ENCODE measurements around the gene PTPMT1. TPM values are rescaled to one million over a fixed set of nuclear protein-coding genes. Genes with fewer than 3 reads are reported as not detected.

Gene PTPMT1
- total RNA-seq, 1 donor from 2014 or later: 43.6 TPM

GRCh38 chr11:47577460-47578041 is 12.2 kb downstream of the PTPMT1 start:
- Mint-ChIP-seq H3K4me1 (ENCODE audit: unreplicated experiment) (peaks cover 16% of the 10 kb centered on the region), H3K27ac (peak overlapping the region; percentile 99), H3K36me3 (peaks cover 26% of the 10 kb centered on the region), H3K4me3 (peak overlapping the region; percentile 99), H3K9me3 (no peaks in the 10 kb centered on the region), H3K27me3 (no peaks in the 10 kb centered on the region)
- no peak for TF ChIP-seq CTCF (conservative IDR thresholded peaks at IDR 0.05)
- no peak for DNase-seq (ENCODE audit: extremely low spot score, unreplicated experiment)

GRCh38 chr11:47578524-47579494 is 13.4 kb downstream of the PTPMT1 start, which contains the start of the genes KBTBD4 and NDUFS3:
Gene KBTBD4 (minus strand): TSS chr11:47578970. CDS start chr11:47578951, 19 bp downstream.
Gene NDUFS3 (plus strand): TSS chr11:47579074. CDS start chr11:47579092, 18 bp downstream.
- peak within 1 kb of the TSS; percentile 99 for H3K4me3 Mint-ChIP-seq
- peaks cover 16% of the 10 kb centered on the region for H3K4me1 Mint-ChIP-seq (ENCODE audit: unreplicated experiment)
- peak within 1 kb of the TSS; percentile 99 for H3K27ac Mint-ChIP-seq
- H3K36me3 Mint-ChIP-seq: peaks cover 29% of the 10 kb centered on the region
- TF ChIP-seq CTCF (conservative IDR thresholded peaks at IDR 0.05): no peak
- no peaks in the 10 kb centered on the region for H3K9me3 Mint-ChIP-seq
- peak; percentile 92 for DNase-seq (ENCODE audit: extremely low spot score, unreplicated experiment)
- H3K27me3 Mint-ChIP-seq: no peaks in the 10 kb centered on the region

GRCh38 chr11:47583844-47584243 is 18.4 kb downstream of the PTPMT1 start:
- no peaks in the 10 kb centered on the region for H3K9me3 Mint-ChIP-seq
- peaks cover 28% of the 10 kb centered on the region for H3K36me3 Mint-ChIP-seq
- TF ChIP-seq CTCF (conservative IDR thresholded peaks at IDR 0.05): no peak
- H3K4me3 Mint-ChIP-seq: no peak overlapping the region
- peaks cover 6% of the 10 kb centered on the region for H3K4me1 Mint-ChIP-seq (ENCODE audit: unreplicated experiment)
- DNase-seq (ENCODE audit: extremely low spot score, unreplicated experiment): no peak
- H3K27me3 Mint-ChIP-seq: no peaks in the 10 kb centered on the region
- no peak overlapping the region for H3K27ac Mint-ChIP-seq

GRCh38 chr11:47586098-47586855 is 20.9 kb downstream of the PTPMT1 start, which contains the start of gene FAM180B:
Gene FAM180B (plus strand): TSS chr11:47586678. CDS start chr11:47586769, 91 bp downstream.
- H3K9me3 Mint-ChIP-seq: no peaks in the 10 kb centered on the region
- peak within 1 kb of the TSS; percentile 24 for H3K27ac Mint-ChIP-seq
- H3K27me3 Mint-ChIP-seq: no peaks in the 10 kb centered on the region
- H3K4me1 Mint-ChIP-seq (ENCODE audit: unreplicated experiment): peaks cover 5% of the 10 kb centered on the region
- no peak for DNase-seq (ENCODE audit: extremely low spot score, unreplicated experiment)
- no peak for TF ChIP-seq CTCF (conservative IDR thresholded peaks at IDR 0.05)
- H3K36me3 Mint-ChIP-seq: peaks cover 22% of the 10 kb centered on the region
- H3K4me3 Mint-ChIP-seq: no peak within 1 kb of the TSS

- DNase-seq (ENCODE audit: extremely low spot score, unreplicated experiment): no peak
- no peak overlapping the region for H3K27ac Mint-ChIP-seq
- H3K4me3 Mint-ChIP-seq: no peak overlapping the region
- peaks cover 4% of the 10 kb centered on the region for H3K27me3 Mint-ChIP-seq
- TF ChIP-seq CTCF (conservative IDR thresholded peaks at IDR 0.05): no peak
- peaks cover 9% of the 10 kb centered on the region for H3K4me1 Mint-ChIP-seq (ENCODE audit: unreplicated experiment)
- peaks cover 17% of the 10 kb centered on the region for H3K36me3 Mint-ChIP-seq
- no peaks in the 10 kb centered on the region for H3K9me3 Mint-ChIP-seq
Observed at GRCh38 chr11:47587039-47587716, 21.8 kb downstream of the PTPMT1 start.

All from type B pancreatic cell (in vitro differentiated cells).